Coronary artery (tissue), 2 donors: ENCODE results near the gene ATXN1.

ENCODE experiments used
- DNase-seq: peaks from one replicate; pipeline ENCODE4 v3.0.0-alpha.2; 2017; ENCODE audit warnings: low spot score
- H3K27ac ChIP-seq, 2 donors: fragments of 200-600 bp; sonication (generic); one replicate each; pipeline ENCODE4 v1.5.1; 2016 to 2019
- H3K4me3 ChIP-seq: fragments of 200-600 bp; sonication (generic); 2 replicates; pipeline ENCODE4 v1.5.1; 2016; ENCODE audit warnings: mild to moderate bottlenecking, moderate library complexity
- CTCF ChIP-seq: fragments of 200-600 bp; sonication (generic); IDR thresholded peaks from one replicate; pipeline ENCODE4 v1.5.1; 2019; ENCODE audit warnings: antibody characterized with exemption

Gene ATXN1

GRCh38 chr6:16688984-16689636 lies 72.2 kb downstream of the ATXN1 start:
- Histone ChIP-seq H3K27ac (no peak overlapping the region), H3K4me3 (no peak overlapping the region)
- no peak for TF ChIP-seq CTCF
- no peak for DNase-seq

GRCh38 chr6:16688436-16688835 lies 72.8 kb downstream of the ATXN1 start:
- no peak for TF ChIP-seq CTCF
- no peak for DNase-seq

DNA sequence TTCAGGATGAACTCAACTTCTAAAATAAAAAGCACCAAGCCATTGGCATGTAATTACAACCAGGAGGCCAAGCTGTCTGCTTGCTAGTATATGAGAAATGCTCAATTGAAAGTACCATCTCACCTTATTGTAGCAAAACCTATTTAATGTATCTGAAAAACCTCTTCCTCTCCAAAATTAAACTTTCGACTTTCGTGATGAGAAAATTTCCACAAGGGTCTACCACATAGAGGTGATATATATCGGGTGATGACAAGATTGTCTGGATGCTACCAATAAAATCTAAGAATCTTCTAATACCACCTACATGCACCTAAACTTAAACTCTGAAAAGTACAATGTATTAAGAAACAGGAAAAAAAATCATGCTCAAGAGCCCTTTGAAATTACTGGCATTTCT lies 74.2 kb downstream of the ATXN1 start:
- no peak overlapping the region for H3K4me3 ChIP-seq
- no peak for TF ChIP-seq CTCF
- no peak overlapping the region for H3K27ac ChIP-seq
- DNase-seq: no peak

More at GRCh38 chr6:16688436-16688835, 72.8 kb downstream of the ATXN1 start:
- no peak overlapping the region for H3K27ac ChIP-seq
- no peak overlapping the region for H3K4me3 ChIP-seq

DNA sequence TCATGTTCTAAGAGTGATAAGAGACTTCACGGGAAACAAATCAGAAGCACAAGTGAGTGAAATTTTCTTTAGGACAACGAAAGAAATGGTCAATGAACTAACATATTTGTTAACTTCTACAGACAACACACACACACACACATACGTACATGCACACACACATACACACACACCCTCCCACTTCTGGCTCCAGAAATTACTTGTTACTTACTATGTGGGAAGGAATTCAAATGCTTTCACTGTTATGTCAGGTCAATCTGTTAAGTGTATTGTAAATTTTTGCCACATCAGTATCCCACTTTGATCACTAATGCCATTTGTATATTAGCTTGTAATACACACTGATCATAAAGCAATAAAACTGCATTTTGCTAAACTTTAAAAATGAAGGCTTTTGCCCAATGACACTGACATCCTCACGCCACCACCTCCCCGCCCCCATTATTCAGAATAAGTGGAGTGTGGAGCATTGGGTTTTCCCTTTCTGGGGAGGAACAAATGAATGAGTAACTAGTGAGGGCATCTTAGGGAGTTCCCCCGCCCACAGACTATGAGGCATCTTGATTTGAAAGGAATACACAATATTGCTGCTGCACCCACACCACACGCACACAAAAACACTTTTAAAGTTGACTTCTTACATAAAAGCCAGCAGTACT lies 76.2 kb downstream of the ATXN1 start:
- DNase-seq: no peak
- Histone ChIP-seq H3K27ac (no peak overlapping the region), H3K4me3 (no peak overlapping the region)
- TF ChIP-seq CTCF: no peak

DNA sequence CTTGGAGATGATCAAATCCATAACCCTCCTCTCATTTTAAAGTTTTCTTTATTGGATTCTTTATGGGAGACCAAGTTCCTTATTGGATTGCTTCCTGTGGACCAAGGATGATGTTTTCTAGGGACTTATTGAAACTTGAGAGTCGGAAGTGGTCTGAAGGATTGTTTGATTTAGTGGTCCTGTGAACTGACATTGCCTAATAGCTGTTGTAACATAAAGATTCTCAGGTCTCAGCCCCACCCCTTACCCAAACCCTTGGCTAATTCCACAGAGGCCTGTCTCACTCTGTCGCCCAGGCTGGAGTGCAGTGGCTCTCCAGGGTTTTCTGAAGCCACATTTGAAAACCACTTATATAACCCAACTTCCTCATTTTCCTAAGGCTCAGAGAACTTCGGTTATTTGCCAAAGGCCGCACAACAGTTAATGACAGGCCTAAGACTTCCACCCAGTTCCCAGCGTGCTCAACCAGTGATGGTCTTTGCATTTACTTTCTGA lies 77.0 kb downstream of the ATXN1 start:
- no peak for TF ChIP-seq CTCF
- peak overlapping the region in 1 of 2 donors; percentile 34 for H3K27ac ChIP-seq
- H3K4me3 ChIP-seq: no peak overlapping the region
- no peak for DNase-seq

DNA sequence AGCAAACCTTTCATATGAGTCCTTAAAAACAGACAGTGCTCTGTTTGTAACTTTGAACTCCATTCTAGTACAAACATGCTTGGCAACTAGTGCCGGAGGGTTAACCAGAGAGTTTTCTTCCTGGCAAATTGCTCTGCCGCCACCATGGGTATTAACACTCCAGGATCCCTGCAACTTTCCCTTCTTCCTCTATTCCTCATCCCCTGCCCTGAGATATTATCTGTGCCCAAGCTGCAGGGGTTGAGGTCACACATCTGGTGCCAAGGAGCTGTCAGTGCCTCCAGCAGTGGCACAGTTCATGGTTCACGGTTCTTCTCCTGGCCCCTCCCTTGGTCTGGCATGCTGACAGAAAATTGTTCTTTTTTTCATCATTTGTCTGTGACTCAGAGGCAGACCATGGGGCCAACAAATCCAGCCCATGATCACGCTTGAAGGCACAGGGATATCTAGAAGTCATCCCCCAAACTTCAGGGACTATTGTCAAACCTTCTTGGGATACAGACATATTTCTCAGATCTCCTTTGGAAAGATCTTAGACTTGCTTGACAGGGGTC lies 77.5 kb downstream of the ATXN1 start:
- H3K4me3 ChIP-seq: peak overlapping the region; percentile 40
- DNase-seq: peak; percentile 80
- TF ChIP-seq CTCF: no peak
- peak overlapping the region in 1 of 2 donors; percentile 50 for H3K27ac ChIP-seq
